HUDEP-2 (cell line): Measurements from ENCODE around the gene FGL2.
"Not testable (repeated sequence)": the region's sequence is repeated elsewhere in the genome, so short reads cannot be mapped to it uniquely, and the experiment has no call there.

Experiments used
- DNase-seq, 76 experiments: peaks; one replicate each; lab custom pipeline; 2025; ENCODE audit not compliant: unreplicated experiment in 76 of 76; lab: John Stamatoyannopoulos, UW

Gene FGL2

DNA sequence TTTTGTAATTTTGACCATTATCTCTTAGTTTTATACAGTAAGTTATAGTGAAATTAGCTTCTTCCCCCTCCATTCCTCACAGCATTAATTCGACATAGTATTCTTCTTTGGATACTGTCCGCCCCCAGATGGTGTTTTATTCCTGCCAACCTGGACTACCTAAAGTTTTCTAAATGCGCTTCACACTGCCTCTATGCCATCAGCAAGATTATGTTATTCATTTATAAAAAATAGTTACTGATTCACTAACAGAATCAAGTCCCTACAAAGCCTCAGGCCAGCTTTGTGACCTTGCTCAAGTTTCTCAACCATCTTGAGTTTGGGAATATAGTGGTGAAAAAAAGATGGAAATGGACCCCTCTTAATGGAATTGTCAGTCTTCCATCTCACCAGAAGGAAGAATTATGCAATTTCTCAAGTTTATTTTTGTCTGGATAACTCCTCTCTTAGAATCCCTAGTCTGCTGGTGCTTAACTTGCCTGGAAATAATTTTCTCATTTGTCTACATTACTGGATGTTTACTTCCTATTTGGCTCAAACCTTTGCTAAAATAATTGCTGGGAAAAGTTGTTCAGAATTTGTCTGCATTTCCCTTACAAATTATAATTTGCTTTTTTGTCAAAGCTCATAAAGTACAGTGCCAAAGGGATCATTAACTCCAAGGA is 16.7 kb upstream of the FGL2 start:
- DNase-seq = no peak

DNA sequence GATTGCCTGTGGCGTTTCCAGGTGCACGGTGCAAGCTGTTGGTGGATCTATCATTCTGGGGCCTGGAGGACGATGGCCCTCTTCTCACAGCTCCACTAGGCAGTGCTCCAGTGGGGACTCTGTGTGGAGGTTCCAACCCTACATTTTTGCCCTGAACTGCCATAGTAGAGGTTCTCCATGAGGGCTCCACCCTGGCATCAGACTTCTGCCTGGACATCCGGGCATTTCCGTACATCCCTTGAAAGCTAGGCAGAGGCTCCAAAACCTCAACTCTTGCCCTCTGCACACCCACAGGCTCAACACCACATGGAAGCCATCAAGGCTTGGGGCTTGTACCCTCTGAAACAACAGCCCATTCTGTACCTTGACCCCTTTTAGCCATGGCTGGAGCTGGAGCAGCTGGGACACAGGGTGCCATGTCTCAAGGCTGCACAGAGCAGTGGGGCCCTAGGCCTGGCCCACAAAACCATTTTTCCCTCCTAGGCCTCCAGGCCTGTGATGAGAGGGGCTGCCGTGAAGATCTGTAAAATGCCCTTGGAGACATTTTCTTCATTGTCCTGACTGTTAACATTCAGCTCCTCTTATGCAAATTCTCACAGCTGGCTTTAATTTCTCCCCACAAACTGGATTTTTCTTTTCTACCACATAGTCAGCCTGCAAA is 10.0 kb upstream of the FGL2 start:
- no peak for DNase-seq

DNA sequence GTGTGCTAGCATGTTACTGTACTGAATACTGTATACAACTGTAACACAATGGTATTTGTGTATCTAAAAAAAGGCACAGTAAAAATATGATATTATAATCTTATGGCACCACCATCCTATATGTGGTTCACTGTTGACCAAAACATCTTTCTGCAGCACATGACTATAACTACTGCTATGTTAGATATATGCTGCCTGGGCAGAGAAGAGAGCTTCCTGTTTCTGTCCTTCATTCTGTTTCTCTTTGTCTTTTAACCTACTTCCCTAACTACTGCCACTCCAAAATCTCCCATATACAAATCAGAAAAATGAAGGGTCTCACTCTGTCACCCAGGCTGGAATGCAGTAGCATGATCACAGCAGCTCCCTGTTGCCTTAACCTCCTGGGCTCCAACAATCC is 8.8 kb upstream of the FGL2 start:
- DNase-seq = no peak

GRCh38 chr7:77205706-77206105 is 6.1 kb upstream of the FGL2 start:
- no peak for DNase-seq

GRCh38 chr7:77202481-77202976 is 2.9 kb upstream of the FGL2 start:
- no peak for DNase-seq

GRCh38 chr7:77200542-77200941 is 923 bp upstream of the FGL2 start:
- DNase-seq = no peak

GRCh38 chr7:77197141-77197540 is 2.5 kb downstream of the FGL2 start:
- no peak for DNase-seq

DNA sequence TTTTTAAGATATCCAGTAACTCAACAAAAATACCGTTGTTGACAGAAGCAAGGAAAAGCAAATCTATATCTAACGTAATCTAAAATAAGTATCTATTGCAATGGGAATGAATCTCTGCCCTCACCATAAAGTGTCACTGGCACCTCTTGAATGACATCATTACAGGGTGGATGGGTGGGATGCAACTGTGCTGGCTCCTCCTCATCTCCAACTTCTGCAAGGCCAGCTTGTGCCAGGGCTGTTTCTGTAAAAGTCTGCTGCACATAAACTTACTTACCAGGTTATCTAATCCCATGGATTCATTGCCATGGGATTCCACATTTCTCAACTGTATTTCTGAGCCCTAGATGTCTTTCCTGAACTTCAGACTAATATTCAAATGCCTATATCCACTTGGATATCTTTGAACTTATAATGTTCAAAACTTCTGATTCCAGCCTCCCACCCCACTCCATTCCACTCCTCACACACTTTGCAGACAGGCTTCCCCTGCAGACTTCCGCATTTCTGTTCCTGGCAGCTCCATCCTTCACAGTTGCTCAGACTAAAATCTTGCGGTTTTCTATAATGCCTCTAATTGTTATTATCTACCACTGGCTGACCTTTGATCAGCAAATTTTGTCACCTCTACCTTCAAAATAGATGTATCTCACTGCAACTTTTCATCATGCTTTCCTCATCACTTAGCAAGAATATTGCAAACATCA is 10.7 kb downstream of the FGL2 start:
- DNase-seq = no peak

- DNase-seq = no peak
Measured at GRCh38 chr7:77185866-77186265, 13.8 kb downstream of the FGL2 start.

DNA sequence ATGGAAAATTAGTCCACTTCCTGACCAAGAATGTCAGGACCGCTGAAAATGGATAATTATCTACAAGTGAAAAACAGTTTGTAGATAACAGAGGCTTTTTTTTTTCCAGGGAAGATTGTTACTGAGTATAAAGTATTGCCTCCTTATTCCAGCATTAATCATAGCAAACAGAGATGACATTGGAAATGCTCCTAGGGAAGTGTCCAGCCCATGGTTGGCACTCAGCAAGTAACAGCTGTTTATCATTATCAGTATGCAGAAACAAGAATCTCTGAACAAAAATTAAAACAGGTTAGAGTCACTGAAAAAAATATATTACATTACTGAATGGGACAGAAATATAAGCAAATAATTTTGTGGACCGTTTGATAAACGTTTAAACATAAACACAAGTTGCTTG is 14.6 kb downstream of the FGL2 start:
- DNase-seq = no peak

DNA sequence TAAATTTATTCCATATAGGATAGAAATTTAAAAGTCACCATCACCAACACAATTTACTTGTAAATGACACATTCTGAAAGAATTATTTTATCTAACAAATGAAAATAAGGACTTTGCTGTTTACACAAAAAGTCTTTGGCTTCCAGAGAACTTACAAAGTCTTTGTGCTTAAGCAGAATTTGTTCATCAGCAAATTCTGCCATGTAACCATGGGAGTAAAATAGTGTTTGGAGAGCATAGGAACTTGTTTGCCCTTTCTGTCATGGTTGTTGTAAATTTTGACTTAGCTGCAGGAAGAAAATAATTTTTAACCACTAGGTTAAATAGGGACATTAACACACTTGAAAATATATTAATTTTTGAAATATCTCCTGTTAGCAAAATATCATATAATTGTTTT is 15.2 kb downstream of the FGL2 start:
- DNase-seq = no peak

- DNase-seq = no peak
Measured at GRCh38 chr7:77182261-77182660, 17.4 kb downstream of the FGL2 start.

DNA sequence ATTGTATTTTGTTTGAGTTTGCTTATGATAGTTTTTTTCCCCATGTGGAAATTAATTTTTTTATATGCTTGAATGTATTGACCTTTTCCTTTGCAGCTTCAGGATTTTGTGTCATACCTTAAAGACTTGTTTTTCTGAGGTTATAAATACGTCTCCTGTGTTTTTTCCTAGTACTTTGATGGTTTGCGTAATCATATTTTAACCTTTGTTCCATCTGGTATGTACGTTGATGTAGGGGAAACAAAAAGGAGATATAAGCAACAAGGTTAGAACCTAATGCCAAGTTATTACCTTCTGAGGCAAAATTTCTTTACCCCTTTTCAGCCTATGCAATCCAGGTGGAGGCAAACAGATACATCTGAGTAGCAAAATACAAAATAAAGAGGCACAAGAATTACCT is 17.9 kb downstream of the FGL2 start:
- DNase-seq = no peak

GRCh38 chr7:77181015-77181595 is 18.5 kb downstream of the FGL2 start:
- DNase-seq = peak in 2 of 76 experiments; percentile 11 to 17

GRCh38 chr7:77178024-77178423 is 21.6 kb downstream of the FGL2 start:
- not testable (repeated sequence) for DNase-seq

- DNase-seq = not testable (repeated sequence)
Measured at GRCh38 chr7:77177321-77177904, 22.2 kb downstream of the FGL2 start.

DNA sequence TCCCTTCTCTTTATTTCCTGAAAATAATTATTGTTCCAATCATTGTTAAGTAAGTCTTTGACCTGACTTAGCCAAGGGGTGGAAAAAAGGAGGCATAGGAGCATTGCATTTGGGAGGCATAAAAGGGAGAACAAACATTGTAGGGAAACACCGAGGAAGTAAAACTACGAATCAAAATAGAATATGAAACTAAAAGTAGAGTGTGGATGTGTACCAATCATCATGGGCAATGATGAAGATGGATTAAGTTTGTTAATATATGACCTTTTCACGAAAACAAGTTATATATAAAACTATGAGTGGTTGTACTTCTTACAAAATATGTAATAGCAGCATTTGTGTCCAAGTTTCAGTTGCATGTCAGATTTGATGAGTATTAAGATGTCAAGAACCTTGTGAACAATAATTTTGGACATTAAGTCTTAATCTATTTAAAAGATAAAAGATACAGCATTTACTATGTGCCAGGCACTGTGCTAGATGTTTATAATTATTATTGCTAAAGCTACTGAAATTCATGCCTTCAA is 24.3 kb downstream of the FGL2 start:
- DNase-seq = not testable (repeated sequence)

GRCh38 chr7:77174418-77174817 is 25.2 kb downstream of the FGL2 start:
- not testable (repeated sequence) for DNase-seq

DNA sequence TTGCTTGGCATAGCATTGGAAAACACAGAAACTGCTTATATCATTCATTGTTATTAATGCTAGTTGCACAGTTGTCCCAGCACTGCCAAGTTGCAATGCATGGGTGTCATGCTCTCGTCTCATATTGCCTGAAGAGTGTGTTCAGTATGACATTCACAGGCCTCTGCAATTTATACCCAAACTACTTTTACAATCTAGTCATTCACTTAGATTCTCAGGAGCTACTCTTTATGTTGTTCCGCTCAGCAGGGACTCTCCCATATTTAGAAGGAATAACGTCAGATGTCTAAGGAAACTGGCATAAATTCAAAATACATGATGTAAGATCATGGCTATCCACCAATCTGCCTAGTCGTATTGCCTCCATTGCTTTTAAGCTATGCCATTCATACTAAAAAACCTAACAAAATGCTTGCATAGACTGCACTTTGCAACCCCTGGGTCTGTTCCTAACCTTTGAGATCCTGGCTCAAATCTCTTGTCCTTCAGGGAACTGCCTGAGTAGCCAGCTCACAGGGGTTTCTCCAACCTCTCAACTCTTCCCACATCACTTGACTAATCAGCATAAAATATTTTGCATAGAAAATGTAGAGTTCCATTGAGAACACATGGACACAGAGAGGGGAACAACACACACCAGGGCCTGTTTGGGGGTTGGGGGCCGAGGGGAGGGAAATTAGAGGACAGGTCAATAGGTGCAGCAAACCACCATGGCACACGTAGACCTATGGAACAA is 27.0 kb downstream of the FGL2 start:
- not testable (repeated sequence) for DNase-seq

DNA sequence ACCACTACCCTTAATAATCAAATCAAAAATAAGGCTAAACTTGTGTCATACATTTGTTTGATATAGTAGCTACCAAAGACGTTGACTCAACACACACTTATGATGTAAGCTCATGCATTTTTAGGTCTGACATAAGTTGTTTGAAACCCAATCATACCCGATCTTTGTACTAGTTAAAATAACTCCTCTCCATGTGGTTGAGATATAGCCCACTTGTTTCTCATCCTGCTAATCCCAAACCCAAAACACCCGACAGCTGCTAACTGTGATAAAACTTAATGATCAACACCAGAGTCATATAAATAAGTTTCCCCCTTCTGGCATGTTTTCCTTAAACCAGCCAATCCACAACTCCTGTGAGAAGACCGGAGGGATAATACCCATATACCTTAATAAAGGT is 28.5 kb downstream of the FGL2 start:
- DNase-seq = not testable (repeated sequence)
